C4-2B (cell line): Measurements from ENCODE around the gene SNAP25.

Source experiments
- H3K27ac ChIP-seq: fragments of 450-650 bp; 2 replicates; pipeline ENCODE4 v1.5.1; 2017
- CTCF ChIP-seq: fragments of 450-650 bp; conservative IDR thresholded peaks from 2 replicates; pipeline ENCODE4 v1.5.1; 2017; ENCODE audit warnings: mild to moderate bottlenecking
- ZFX ChIP-seq: fragments of 450-650 bp; IDR thresholded peaks from 2 replicates; pipeline ENCODE4 v1.6.1; 2017

The SNAP25 gene

GRCh38 chr20:10192171-10192570, 26.5 kb upstream of the SNAP25 start:
- no peak for TF ChIP-seq CTCF
- H3K27ac ChIP-seq = no peak overlapping the region

- no peak for TF ChIP-seq CTCF
- no peak for TF ChIP-seq ZFX
- no peak overlapping the region for H3K27ac ChIP-seq
Observed at GRCh38 chr20:10194166-10194565, 24.5 kb upstream of the SNAP25 start.

GRCh38 chr20:10200330-10200729, 18.3 kb upstream of the SNAP25 start:
- TF ChIP-seq CTCF (no peak), ZFX (no peak)
- H3K27ac ChIP-seq = no peak overlapping the region

GRCh38 chr20:10201321-10201870, 17.2 kb upstream of the SNAP25 start:
- no peak overlapping the region for H3K27ac ChIP-seq
- TF ChIP-seq ZFX (no peak), CTCF (no peak)

GRCh38 chr20:10209091-10209490, 9.5 kb upstream of the SNAP25 start:
- TF ChIP-seq CTCF = no peak
- H3K27ac ChIP-seq = no peak overlapping the region

- no peak overlapping the region for H3K27ac ChIP-seq
- TF ChIP-seq CTCF (no peak), ZFX (no peak)
Observed at GRCh38 chr20:10213526-10213925, 5.1 kb upstream of the SNAP25 start.

- TF ChIP-seq CTCF = no peak
- TF ChIP-seq ZFX = no peak
- H3K27ac ChIP-seq = no peak overlapping the region
Observed at GRCh38 chr20:10216146-10216791, 2.4 kb upstream of the SNAP25 start.
